ENCODE measurements around the gene CIAPIN1.
A peak's percentile ranks its signal among the peaks of the same experiment; 100 is the strongest.
"Not testable (repeated sequence)": the region's sequence is repeated elsewhere in the genome, so short reads cannot be mapped to it uniquely, and the experiment has no call there.

CIAPIN1 gene

GRCh38 chr16:57444711-57445110, 2.5 kb downstream of the CIAPIN1 start:
- no peak overlapping the region for H3K27ac ChIP-seq

GRCh38 chr16:57440551-57440950, 6.6 kb downstream of the CIAPIN1 start:
- H3K27ac ChIP-seq = not testable (repeated sequence)

More at GRCh38 chr16:57444711-57445110, 2.5 kb downstream of the CIAPIN1 start:
- Histone ChIP-seq H3K27me3 (no peaks in the 10 kb centered on the region), H3K4me1 (peaks cover 28% of the 10 kb centered on the region), H3K36me3 (peaks cover 45% of the 10 kb centered on the region), H3K4me2 (no peak overlapping the region), H3K9me3 (peaks cover 36% of the 10 kb centered on the region), H3K4me3 (no peak overlapping the region), H3K9ac (no peak overlapping the region), H4K20me1 (peaks cover 13% of the 10 kb centered on the region; the same call in 1 of the 2 replicates)
- no peak for TF ChIP-seq Cebpa-rat (IDR thresholded peaks at IDR 0.05)

GRCh38 chr16:57439947-57440346, 7.2 kb downstream of the CIAPIN1 start:
- Histone ChIP-seq H3K36me3 (peaks cover 89% of the 10 kb centered on the region), H3K4me3 (0 out of 2 replicates have a peak overlapping the region, but pooled peaks have one; percentile 8), H3K9me3 (peaks cover 41% of the 10 kb centered on the region), H4K20me1 (peaks cover 13% of the 10 kb centered on the region; the same call in 1 of the 2 replicates)
- not testable (repeated sequence) for H3K4me2 ChIP-seq, H3K9ac ChIP-seq, H3K27ac ChIP-seq, H3K4me1 ChIP-seq, H3K27me3 ChIP-seq

More at GRCh38 chr16:57440551-57440950, 6.6 kb downstream of the CIAPIN1 start:
- Histone ChIP-seq H3K9me3 (peaks cover 41% of the 10 kb centered on the region), H3K4me3 (0 out of 2 replicates have a peak overlapping the region, but pooled peaks have one; percentile 8), H4K20me1 (peaks cover 13% of the 10 kb centered on the region; the same call in 1 of the 2 replicates), H3K36me3 (peaks cover 87% of the 10 kb centered on the region)
- not testable (repeated sequence) for H3K27me3 ChIP-seq, H3K4me1 ChIP-seq, H3K9ac ChIP-seq, H3K4me2 ChIP-seq

GRCh38 chr16:57435838-57436237, 11.3 kb downstream of the CIAPIN1 start:
- Histone ChIP-seq H3K4me2 (no peak overlapping the region), H3K4me1 (no peaks in the 10 kb centered on the region), H3K9me3 (peaks cover 16% of the 10 kb centered on the region), H4K20me1 (no peaks in the 10 kb centered on the region), H3K27me3 (no peaks in the 10 kb centered on the region), H3K9ac (no peak overlapping the region), H3K36me3 (peaks cover 100% of the 10 kb centered on the region), H3K27ac (no peak overlapping the region), H3K4me3 (no peak overlapping the region)
- no peak for TF ChIP-seq Cebpa-rat (IDR thresholded peaks at IDR 0.05)

GRCh38 chr16:57434003-57434402, 13.2 kb downstream of the CIAPIN1 start:
- no peak for TF ChIP-seq Cebpa-rat (IDR thresholded peaks at IDR 0.05)
- H3K27ac ChIP-seq = no peak overlapping the region
- H3K4me2 ChIP-seq = no peak overlapping the region
- H4K20me1 ChIP-seq = no peaks in the 10 kb centered on the region
- H3K4me3 ChIP-seq = no peak overlapping the region
- H3K27me3 ChIP-seq = no peaks in the 10 kb centered on the region
- H3K9ac ChIP-seq = 0 out of 2 replicates have a peak overlapping the region, but pooled peaks have one; percentile 26
- no peaks in the 10 kb centered on the region for H3K9me3 ChIP-seq
- H3K36me3 ChIP-seq = peaks cover 100% of the 10 kb centered on the region
- no peaks in the 10 kb centered on the region for H3K4me1 ChIP-seq

GRCh38 chr16:57432989-57433388, 14.2 kb downstream of the CIAPIN1 start:
- H3K27me3 ChIP-seq = no peaks in the 10 kb centered on the region
- H3K4me3 ChIP-seq = no peak overlapping the region
- no peaks in the 10 kb centered on the region for H4K20me1 ChIP-seq
- H3K4me1 ChIP-seq = no peaks in the 10 kb centered on the region
- H3K27ac ChIP-seq = no peak overlapping the region
- TF ChIP-seq Cebpa-rat (IDR thresholded peaks at IDR 0.05) = no peak
- H3K9ac ChIP-seq = no peak overlapping the region
- H3K9me3 ChIP-seq = no peaks in the 10 kb centered on the region
- peaks cover 100% of the 10 kb centered on the region for H3K36me3 ChIP-seq
- H3K4me2 ChIP-seq = no peak overlapping the region

- Histone ChIP-seq H3K36me3 (peaks cover 100% of the 10 kb centered on the region), H4K20me1 (no peaks in the 10 kb centered on the region), H3K4me1 (no peaks in the 10 kb centered on the region), H3K4me3 (no peak overlapping the region), H3K4me2 (no peak overlapping the region), H3K27ac (no peak overlapping the region), H3K9me3 (no peaks in the 10 kb centered on the region), H3K9ac (no peak overlapping the region), H3K27me3 (no peaks in the 10 kb centered on the region)
- no peak for TF ChIP-seq Cebpa-rat (IDR thresholded peaks at IDR 0.05)
Observed at GRCh38 chr16:57432505-57432904, 14.7 kb downstream of the CIAPIN1 start.

GRCh38 chr16:57430955-57431354, 16.2 kb downstream of the CIAPIN1 start:
- Histone ChIP-seq H3K27ac (no peak overlapping the region), H3K36me3 (peaks cover 99% of the 10 kb centered on the region), H3K9me3 (no peaks in the 10 kb centered on the region), H3K4me1 (no peaks in the 10 kb centered on the region), H3K4me2 (no peak overlapping the region), H3K9ac (no peak overlapping the region), H3K4me3 (no peak overlapping the region), H4K20me1 (no peaks in the 10 kb centered on the region), H3K27me3 (no peaks in the 10 kb centered on the region)
- no peak for TF ChIP-seq Cebpa-rat (IDR thresholded peaks at IDR 0.05)

- Histone ChIP-seq H4K20me1 (no peaks in the 10 kb centered on the region), H3K4me2 (no peak overlapping the region), H3K4me1 (no peaks in the 10 kb centered on the region), H3K36me3 (peaks cover 69% of the 10 kb centered on the region), H3K4me3 (no peak overlapping the region), H3K9me3 (no peaks in the 10 kb centered on the region), H3K27me3 (no peaks in the 10 kb centered on the region), H3K27ac (no peak overlapping the region), H3K9ac (no peak overlapping the region)
- TF ChIP-seq Cebpa-rat (IDR thresholded peaks at IDR 0.05) = no peak
Observed at GRCh38 chr16:57427824-57428223, 19.4 kb downstream of the CIAPIN1 start.

- H3K36me3 ChIP-seq = peaks cover 64% of the 10 kb centered on the region
- no peak overlapping the region for H3K4me3 ChIP-seq
- H3K27ac ChIP-seq = no peak overlapping the region
- H3K4me2 ChIP-seq = no peak overlapping the region
- no peaks in the 10 kb centered on the region for H4K20me1 ChIP-seq
- no peaks in the 10 kb centered on the region for H3K4me1 ChIP-seq
- TF ChIP-seq Cebpa-rat (IDR thresholded peaks at IDR 0.05) = no peak
- no peaks in the 10 kb centered on the region for H3K9me3 ChIP-seq
- no peak overlapping the region for H3K9ac ChIP-seq
- no peaks in the 10 kb centered on the region for H3K27me3 ChIP-seq
Observed at GRCh38 chr16:57427307-57427706, 19.9 kb downstream of the CIAPIN1 start.

GRCh38 chr16:57426356-57426755, 20.8 kb downstream of the CIAPIN1 start:
- no peak for TF ChIP-seq Cebpa-rat (IDR thresholded peaks at IDR 0.05)
- no peak overlapping the region for H3K4me3 ChIP-seq
- H3K27ac ChIP-seq = no peak overlapping the region
- H3K36me3 ChIP-seq = peaks cover 54% of the 10 kb centered on the region
- no peaks in the 10 kb centered on the region for H3K4me1 ChIP-seq
- H3K9ac ChIP-seq = no peak overlapping the region
- H3K9me3 ChIP-seq = no peaks in the 10 kb centered on the region
- H4K20me1 ChIP-seq = no peaks in the 10 kb centered on the region
- H3K27me3 ChIP-seq = no peaks in the 10 kb centered on the region
- H3K4me2 ChIP-seq = no peak overlapping the region

Data from BLaER1 (cell line).